NT2/D1 (cell line): Measurements from ENCODE around the gene CCDC150.

Source experiments
- SUZ12 ChIP-seq: IDR thresholded peaks from 2 replicates; pipeline ENCODE4 v1.6.1; 2011; ENCODE audit not compliant: insufficient read length, insufficient read depth; ENCODE audit errors: extremely low read depth
- YY1 ChIP-seq: IDR thresholded peaks from 2 replicates; pipeline ENCODE4 v1.6.1; 2011; ENCODE audit not compliant: insufficient read length, insufficient read depth
- ZNF274 ChIP-seq: IDR thresholded peaks from 2 replicates; pipeline ENCODE4 v1.6.1; 2011; ENCODE audit warnings: mild to moderate bottlenecking, low read depth, low read length

- TF ChIP-seq YY1 (no peak), ZNF274 (no peak), SUZ12 (no peak)
These were observed 37.9 kb downstream of the CCDC150 start for GRCh38 chr2:196677404-196677803.
